HG03045 (cell line): ENCODE results near the gene FBXO3.
"Not testable (repeated sequence)": the region's sequence is repeated elsewhere in the genome, so short reads cannot be mapped to it uniquely, and the experiment has no call there.

Experiments used
- ATAC-seq: cut with Tn5 transposase; IDR thresholded peaks from one replicate; pipeline ENCODE4 v1.9.1; 2021; ENCODE audit warnings: mild to moderate bottlenecking, moderate library complexity; ENCODE audit not compliant: unreplicated experiment

The FBXO3 gene

GRCh38 chr11:33729072-33729664 is 45.2 kb downstream of the FBXO3 start:
- ATAC-seq: not testable (repeated sequence)

GRCh38 chr11:33727539-33727938 is 46.8 kb downstream of the FBXO3 start:
- ATAC-seq: not testable (repeated sequence)

GRCh38 chr11:33725496-33725895 is 48.8 kb downstream of the FBXO3 start:
- ATAC-seq: no peak

- ATAC-seq: no peak
These were observed 49.7 kb downstream of the FBXO3 start for GRCh38 chr11:33724644-33725035.

GRCh38 chr11:33723238-33723881 is 51.0 kb downstream of the FBXO3 start:
- peak; percentile 29 for ATAC-seq

- ATAC-seq: peak; percentile 85
These were observed 51.6 kb downstream of the FBXO3 start for GRCh38 chr11:33722590-33723234.

- ATAC-seq: no peak
These were observed 52.3 kb downstream of the FBXO3 start for GRCh38 chr11:33721984-33722383.

GRCh38 chr11:33721426-33721825 is 52.9 kb downstream of the FBXO3 start:
- ATAC-seq: no peak

- no peak for ATAC-seq
These were observed 54.7 kb downstream of the FBXO3 start for GRCh38 chr11:33719587-33719986.

GRCh38 chr11:33718440-33718839 is 55.9 kb downstream of the FBXO3 start:
- ATAC-seq: no peak

- ATAC-seq: no peak
These were observed 58.1 kb downstream of the FBXO3 start for GRCh38 chr11:33716243-33716642.

GRCh38 chr11:33713856-33714398 is 60.4 kb downstream of the FBXO3 start:
- ATAC-seq: no peak

- no peak for ATAC-seq
These were observed 61.0 kb downstream of the FBXO3 start for GRCh38 chr11:33713151-33713855.

- no peak for ATAC-seq
These were observed 61.9 kb downstream of the FBXO3 start for GRCh38 chr11:33712436-33712835.

GRCh38 chr11:33709466-33709865 is 64.9 kb downstream of the FBXO3 start:
- no peak for ATAC-seq

- no peak for ATAC-seq
These were observed 65.3 kb downstream of the FBXO3 start for GRCh38 chr11:33708985-33709384.

GRCh38 chr11:33707831-33708230 is 66.5 kb downstream of the FBXO3 start:
- not testable (repeated sequence) for ATAC-seq

GRCh38 chr11:33706966-33707365 is 67.4 kb downstream of the FBXO3 start:
- no peak for ATAC-seq

- ATAC-seq: no peak
These were observed 67.8 kb downstream of the FBXO3 start for GRCh38 chr11:33706546-33706945.

- ATAC-seq: no peak
These were observed 69.9 kb downstream of the FBXO3 start for GRCh38 chr11:33704240-33705002.

GRCh38 chr11:33703788-33704187 is 70.5 kb downstream of the FBXO3 start:
- no peak for ATAC-seq
